Mammary epithelial cell (primary cell): ENCODE measurements around the gene JMJD8.

Source experiments
- EZH2 ChIP-seq: IDR thresholded peaks from 2 replicates; pipeline ENCODE4 v1.6.1; 2012; ENCODE audit warnings: low read length, inconsistent platforms, borderline replicate concordance
- TF ChIP-seq, protein P1 (sequence below), 2 donors: IDR thresholded peaks in 1 of 2; conservative IDR thresholded peaks in 1 of 2; 2 replicates each; pipeline ENCODE4 v1.5.1; 2011 to 2012; ENCODE audit warnings: inconsistent platforms in 2 of 2, low read length in 2 of 2, mild to moderate bottlenecking in 2 of 2, control low read depth in 1 of 2, low read depth in 1 of 2; ENCODE audit not compliant: insufficient read depth in 1 of 2; ENCODE audit errors: extremely low read depth in 1 of 2

DNA sequence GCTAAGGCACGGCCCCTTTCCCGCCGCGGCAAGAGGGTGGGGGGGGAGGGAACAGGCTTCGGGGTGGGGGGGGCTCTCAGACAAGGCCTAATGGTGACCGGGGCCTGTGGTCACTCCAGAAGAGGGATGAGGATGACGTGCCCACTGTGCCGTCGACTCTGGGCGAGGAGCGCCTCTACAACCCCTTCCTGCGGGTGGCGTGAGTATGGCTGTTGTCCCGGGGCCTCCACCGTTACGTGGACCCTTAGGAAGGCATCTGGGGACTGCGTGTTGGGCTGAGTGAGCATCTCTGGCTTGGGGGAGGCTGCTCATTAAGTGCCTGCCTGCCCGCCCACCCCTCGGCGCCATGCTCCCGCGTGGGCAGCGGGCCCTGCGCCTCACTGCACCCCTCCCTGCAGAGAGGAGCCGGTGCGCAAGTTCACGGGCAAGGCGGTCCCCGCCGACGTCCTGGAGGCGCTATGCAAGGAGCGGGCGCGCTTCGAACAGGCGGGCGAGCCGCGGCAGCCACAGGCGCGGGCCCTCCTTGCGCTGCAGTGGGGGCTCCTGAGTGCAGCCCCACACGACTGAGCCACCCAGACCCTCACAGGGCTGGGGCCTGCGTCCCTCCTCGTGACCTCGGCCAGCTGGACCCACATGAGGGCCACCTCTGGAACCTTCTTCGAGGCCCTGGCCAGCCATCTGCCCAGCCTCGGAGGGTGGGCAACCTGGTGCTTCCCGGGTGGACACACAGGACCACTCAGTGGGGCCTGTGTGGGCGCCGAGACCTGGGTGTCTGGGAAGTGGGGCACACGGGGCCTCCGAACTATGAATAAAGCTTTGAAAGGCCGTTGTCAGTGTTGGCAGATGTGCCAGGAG lies 45.0 kb upstream of the JMJD8 start:
- TF ChIP-seq, protein P1, sequence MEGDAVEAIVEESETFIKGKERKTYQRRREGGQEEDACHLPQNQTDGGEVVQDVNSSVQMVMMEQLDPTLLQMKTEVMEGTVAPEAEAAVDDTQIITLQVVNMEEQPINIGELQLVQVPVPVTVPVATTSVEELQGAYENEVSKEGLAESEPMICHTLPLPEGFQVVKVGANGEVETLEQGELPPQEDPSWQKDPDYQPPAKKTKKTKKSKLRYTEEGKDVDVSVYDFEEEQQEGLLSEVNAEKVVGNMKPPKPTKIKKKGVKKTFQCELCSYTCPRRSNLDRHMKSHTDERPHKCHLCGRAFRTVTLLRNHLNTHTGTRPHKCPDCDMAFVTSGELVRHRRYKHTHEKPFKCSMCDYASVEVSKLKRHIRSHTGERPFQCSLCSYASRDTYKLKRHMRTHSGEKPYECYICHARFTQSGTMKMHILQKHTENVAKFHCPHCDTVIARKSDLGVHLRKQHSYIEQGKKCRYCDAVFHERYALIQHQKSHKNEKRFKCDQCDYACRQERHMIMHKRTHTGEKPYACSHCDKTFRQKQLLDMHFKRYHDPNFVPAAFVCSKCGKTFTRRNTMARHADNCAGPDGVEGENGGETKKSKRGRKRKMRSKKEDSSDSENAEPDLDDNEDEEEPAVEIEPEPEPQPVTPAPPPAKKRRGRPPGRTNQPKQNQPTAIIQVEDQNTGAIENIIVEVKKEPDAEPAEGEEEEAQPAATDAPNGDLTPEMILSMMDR (conservative IDR thresholded peaks at IDR 0.05 in 1 of 2, IDR thresholded peaks at IDR 0.05 in 1 of 2; ENCODE audit: extremely low read depth in 1 of 2, insufficient read depth in 1 of 2, low read depth in 1 of 2, low read length in 2 of 2) = no peak
- no peak for TF ChIP-seq EZH2
